GM12872 (cell line): ENCODE data around the gene S100PBP.

Experiments
- CTCF ChIP-seq: IDR thresholded peaks from 3 replicates; pipeline ENCODE4 v1.5.1; 2011; ENCODE audit warnings: low read depth, mild to moderate bottlenecking, low read length, moderate library complexity; ENCODE audit not compliant: insufficient read depth

The S100PBP gene

GRCh38 chr1:32865639-32866405 lies 48.4 kb downstream of the S100PBP start:
- no peak for TF ChIP-seq CTCF

- no peak for TF ChIP-seq CTCF
Observed at GRCh38 chr1:32867151-32867550, 49.7 kb downstream of the S100PBP start.

DNA sequence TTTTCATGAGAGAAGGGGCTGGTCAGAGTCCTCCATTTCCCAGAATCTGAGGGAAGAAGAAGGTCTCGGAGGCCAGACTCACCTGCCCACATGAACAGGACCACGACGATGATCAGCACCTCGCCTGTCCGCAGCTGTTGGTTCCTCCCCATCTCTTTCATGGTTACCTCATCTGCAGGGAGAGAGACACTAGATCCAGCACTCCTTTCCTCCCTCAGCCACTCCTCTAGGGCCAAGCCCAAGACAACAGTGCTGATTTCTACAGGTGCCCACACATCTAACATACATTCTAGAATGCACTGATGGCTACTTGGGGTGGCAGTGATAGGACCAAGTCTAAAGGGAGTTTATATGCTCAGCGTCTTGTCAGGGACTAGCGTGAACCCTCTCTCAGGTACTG lies 50.2 kb downstream of the S100PBP start:
- TF ChIP-seq CTCF = no peak

- TF ChIP-seq CTCF = no peak
Observed at GRCh38 chr1:32868085-32868484, 50.6 kb downstream of the S100PBP start.

DNA sequence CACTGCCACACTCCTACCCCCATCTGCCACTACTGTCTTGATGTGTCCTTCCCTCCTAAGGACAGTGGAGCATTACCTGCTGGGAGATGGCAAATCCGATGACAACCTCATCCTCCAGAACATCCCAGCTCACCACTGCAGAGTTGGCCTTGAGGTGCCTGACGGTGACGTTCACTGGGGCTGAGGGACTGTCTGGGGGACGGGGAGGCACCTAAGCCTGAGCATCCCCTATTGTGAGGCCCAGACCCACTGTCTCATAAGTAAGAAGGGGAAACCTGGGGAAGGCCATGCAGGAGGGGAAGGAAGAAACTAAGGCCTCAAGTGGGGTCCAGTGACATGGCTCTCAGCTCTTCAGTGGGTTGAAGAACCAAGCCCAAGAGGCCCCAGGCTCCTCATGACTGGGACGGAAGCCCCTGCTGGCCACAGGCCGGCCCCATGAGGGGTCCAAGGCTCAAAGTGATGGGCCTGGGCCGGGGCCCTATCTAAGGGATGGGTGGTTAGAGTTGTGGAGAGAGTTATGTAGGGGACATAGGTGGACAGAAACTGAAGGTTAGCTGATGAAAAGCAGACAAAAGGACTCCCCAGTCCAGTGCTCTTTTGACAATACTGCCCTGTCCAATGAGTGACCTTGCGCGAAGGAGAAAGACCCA lies 51.5 kb downstream of the S100PBP start:
- TF ChIP-seq CTCF = no peak

GRCh38 chr1:32869923-32870614 lies 52.6 kb downstream of the S100PBP start:
- no peak for TF ChIP-seq CTCF

DNA sequence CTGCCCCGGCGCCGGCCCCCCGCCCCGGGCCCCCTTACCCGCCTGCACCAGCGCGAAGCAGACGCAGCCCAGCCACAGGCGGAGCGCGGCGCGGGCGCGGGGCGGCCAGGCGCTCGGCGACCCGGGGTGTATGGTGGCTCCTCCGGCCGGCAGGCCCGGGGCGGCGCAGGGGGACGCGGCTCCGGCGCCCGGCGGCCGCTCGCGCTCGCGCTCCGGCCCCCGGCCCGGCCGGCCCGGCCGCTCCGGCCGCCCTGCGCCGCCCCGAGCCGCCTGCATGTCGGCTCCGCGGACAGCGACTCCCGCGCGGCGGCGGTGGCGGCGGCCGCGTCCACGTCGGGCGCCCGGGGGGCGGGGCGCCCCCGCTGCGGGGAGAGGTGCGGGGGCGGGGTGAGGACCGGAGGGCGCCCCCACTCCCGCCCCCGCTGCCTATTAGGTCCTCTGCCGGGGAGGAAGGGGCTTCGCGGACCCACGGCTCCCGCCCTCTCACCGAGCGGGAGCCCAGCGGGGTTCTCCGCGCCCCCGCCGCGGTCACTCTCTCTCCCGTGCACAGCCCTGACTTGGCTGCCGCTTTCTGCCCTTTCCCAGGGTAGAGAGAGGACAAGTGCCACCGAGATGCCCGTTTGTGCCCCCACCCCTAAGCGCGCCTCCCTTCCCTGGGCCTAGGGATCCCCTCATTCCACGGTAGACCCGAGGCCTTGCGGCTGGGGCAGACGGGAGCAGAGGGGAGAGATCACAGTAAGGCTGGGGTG lies 53.3 kb downstream of the S100PBP start, which contains the start of gene FNDC5:
Gene FNDC5 (minus strand): TSS at position 298 of the 749 bp plus-strand sequence.
- no peak for TF ChIP-seq CTCF
